GM19351 (cell line): ENCODE measurements around the gene OSBPL3.

Source experiments
- ATAC-seq: cut with Tn5 transposase; IDR thresholded peaks from one replicate; pipeline ENCODE4 v1.9.1; 2021; ENCODE audit warnings: mild to moderate bottlenecking, moderate library complexity; ENCODE audit not compliant: unreplicated experiment

OSBPL3 gene

GRCh38 chr7:24868741-24869140 is 111.2 kb downstream of the OSBPL3 start:
- no peak for ATAC-seq

GRCh38 chr7:24866004-24866615 is 113.9 kb downstream of the OSBPL3 start:
- no peak for ATAC-seq

GRCh38 chr7:24864214-24864817 is 115.7 kb downstream of the OSBPL3 start:
- no peak for ATAC-seq

DNA sequence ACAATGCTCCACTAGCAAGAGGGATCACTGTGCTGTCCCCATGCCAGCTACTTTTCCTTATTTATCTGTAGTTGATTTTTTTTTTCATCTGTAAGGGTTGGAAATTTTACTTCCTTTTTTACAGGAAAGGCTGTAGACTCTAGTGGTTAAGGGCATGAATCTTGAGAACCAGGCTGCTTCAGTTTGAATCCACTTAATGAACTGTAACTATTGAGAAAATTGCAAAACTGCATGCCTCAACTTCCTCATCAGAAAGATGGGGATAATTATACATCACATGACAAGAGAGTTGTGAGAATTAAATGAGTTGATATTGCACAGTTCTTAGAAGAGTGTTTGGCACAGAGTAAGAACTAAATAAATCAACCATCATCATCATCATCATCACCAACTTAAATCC is 116.4 kb downstream of the OSBPL3 start:
- ATAC-seq, result no peak

GRCh38 chr7:24862461-24862860 is 117.5 kb downstream of the OSBPL3 start:
- ATAC-seq, result no peak

GRCh38 chr7:24861336-24861735 is 118.6 kb downstream of the OSBPL3 start:
- no peak for ATAC-seq

DNA sequence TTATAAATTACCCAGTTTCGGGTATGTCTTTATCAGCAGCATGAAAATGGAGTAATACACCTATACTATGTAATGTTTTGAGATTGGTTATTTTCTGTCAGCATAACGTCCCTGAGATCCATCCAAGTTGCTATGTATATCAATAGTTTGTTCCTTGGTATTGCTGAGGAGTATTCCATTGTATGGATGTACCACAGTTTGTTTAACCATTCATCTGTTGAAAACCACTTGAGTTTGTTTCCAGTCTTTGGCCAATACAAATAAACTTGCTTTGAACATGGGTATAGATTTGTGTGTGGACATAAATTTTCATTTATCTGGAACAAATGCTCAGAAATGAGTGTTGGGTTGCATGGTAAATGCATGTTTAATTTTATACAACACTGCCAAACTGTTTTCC is 119.4 kb downstream of the OSBPL3 start:
- no peak for ATAC-seq

DNA sequence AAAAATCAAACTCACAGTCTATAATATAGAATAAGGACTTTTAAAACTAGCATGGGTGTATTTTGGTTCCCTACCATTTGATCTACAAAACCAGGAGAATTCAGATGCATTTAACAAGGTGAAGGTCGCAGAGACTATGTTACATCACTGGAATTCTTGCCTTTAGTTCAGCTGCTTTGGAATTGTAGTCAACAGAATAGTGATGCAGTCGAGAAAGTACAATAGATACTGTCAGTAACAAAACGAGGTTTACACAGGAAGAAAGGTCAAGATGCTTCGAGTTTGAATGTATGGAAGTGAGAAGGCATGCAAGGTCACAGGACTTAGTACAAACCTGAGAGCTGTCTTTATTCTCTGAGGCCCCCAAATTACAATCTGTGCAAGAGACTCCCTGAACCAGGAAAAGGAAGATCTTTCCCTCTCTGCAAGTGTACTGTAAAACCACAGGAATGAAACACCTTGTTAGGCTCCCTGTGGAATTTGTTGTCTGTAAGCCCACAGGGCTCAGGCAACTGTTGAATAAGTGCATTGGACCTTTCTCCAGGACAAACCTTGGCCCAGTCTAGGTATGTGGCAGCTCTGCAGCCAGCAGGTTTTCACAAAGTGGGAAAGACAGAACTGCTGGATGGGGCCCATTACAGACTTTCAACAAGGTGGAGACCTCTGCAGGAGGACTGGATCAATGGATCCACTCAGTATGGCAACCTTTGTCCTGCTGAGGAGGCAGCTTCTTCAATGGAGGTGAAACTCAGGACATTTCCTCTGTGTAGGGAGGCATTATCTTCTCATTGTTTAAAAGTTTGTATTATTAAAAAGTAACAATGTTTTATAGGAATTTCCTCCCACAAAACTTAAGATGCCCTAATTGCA is 121.6 kb downstream of the OSBPL3 start:
- no peak for ATAC-seq

DNA sequence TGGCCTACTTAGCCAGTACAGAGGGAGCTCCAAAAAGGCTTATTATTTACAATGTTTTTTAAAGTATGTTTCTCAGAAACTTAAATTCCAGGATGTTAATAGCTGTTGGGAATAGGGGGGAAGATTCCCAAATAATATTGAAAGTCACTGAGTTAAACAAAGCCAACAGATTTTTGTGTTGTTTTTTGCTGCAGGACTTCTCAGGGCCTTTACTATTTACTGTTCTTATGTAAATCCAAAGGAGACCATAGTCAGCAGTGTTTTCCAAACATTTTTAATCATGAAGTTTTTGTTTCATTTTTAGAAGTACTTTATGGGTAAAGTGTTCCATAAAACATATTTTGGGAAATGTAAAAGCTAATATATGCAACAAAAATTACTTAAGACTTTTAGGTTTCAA is 122.4 kb downstream of the OSBPL3 start:
- ATAC-seq, result no peak

DNA sequence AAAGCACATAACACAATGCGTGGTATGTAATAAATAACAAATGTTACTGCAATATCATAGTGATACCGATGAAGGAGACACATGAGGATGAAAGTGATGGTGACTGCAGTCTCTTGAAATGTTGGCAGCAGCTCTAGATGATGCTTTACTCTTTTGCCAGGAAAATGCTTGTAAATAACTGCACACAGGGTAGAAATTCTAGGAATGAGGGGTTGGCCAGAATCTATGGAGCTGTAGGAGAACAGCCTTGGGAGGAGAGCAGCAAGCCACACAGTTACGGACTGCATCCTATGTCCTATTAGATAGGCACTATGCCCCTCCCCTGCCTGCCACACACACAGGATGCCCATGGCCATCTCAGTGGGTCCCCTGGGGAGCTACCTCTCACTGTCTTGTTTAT is 125.1 kb downstream of the OSBPL3 start:
- ATAC-seq, result no peak

DNA sequence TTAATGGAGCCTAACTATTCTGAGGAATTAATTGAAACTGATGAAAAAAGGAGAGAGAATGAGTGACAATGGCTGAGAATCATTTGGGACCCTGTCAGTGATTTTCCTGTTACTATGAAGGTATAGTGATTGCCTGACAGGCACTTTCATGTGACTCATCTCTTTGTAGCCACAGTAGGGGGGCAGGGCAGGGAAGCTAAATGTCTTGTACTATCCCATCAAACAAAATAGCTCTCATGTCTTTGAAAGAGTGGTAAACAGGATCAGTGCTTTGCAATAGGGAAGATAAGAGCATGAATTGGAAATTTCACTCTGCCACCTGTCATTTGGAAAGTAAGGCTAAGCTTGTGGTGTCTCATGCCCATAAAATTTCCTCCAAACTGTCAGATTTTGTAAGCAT is 128.2 kb downstream of the OSBPL3 start:
- no peak for ATAC-seq

DNA sequence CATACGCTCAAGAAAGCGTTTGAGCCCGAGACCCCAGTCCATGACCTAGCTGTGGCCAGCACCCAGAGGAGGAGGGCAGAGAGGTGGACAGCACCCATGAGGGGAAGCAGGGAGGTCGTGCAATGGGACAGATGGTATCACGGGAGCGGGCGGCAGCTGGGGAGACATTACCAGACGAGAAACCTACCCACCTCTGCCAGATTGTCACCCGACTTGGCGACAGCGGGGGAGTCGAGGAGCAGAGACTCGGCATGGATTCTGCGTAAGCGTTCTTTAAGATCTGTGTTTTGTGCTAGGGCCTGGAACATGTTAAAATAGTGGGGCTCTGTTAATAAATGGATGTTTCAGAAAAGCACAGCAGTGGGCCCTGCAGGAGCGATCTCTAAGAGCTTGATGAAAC is 131.1 kb downstream of the OSBPL3 start:
- no peak for ATAC-seq

DNA sequence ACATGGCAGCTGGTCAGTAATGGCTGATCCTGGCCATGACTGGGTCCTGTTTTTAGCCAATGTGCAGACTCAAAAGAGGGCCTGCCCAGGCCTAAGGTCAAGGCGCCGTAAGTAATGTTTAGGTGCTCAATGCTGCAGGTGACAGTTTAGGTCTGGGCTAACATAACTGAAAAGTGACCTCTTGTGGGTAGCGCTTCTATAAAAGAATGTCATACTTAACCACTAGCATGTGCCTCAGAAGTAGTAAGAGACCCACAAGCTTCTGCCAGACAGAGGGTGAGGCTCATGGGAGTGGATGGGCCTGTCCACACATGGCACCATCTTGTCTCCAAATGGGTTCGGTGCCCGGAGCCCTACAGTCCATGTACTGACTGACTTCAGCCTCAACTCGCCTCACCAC is 132.2 kb downstream of the OSBPL3 start:
- ATAC-seq, result no peak

DNA sequence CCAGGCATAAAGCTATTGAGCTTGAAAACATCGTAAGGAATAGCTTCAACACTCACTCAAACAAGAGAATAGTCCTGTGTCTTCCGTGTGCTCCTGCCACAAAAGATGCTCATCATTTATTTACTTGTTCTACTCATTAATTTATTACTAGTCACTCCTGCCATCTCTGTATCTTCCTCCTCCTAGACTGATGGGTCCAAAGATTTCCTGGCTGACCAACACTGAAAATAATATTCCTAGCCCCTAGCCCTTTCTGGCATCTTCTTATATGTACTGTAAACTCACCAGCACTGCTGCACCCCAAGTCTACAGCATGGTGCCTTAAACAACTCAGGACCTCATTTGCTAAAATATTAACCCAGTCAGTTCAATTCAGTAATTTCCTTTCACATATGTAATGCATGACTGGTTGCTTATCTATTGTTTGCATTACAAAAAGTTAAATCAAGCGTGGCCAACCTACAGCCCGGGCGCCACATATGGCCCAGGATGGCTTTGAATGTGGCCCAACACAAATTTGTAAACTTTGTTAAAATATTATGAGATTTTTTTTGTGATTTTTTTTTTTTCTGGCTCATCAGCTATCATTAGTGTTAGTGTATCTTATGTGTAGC is 136.1 kb downstream of the OSBPL3 start:
- ATAC-seq, result no peak

- peak; percentile 75 for ATAC-seq
Measured at GRCh38 chr7:24842449-24843241, 137.3 kb downstream of the OSBPL3 start.

DNA sequence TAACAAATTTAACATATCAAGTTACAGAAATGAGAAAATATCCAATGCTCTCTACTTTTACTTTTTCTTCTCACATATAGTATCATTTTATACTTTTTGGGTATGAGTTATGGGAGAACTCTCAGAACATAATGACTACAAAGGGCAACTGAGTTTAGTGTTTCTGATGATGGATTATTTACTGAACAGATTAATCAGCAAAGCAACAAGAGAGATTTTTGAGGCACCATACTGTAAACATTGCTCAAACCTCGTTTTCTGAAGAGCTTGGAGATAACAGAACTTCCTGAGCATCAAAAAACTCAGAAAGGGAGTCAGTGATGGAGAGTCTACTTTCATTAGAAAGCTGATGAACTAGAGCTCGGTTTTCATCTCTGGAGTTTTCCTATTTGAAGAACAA is 137.9 kb downstream of the OSBPL3 start:
- no peak for ATAC-seq

GRCh38 chr7:24840563-24840962 is 139.4 kb downstream of the OSBPL3 start:
- ATAC-seq, result no peak

DNA sequence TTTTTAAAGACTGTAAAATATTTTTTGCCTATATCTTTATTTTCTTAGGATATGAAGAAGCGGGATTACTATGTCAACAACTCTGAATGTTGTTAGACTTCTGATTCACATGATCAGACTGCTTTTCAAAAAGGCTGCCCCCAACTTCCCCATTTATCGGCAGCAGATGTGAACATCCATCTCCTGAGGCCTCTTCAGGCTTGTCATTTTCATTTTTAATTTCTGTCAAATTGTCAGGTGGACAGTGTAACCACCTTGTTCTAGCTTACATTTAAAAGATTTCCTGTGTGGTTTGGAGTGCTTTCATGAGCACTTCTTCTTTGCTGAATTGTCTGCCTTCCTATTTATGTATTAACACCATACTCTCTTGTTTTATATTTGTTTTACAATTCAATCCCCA is 143.9 kb downstream of the OSBPL3 start:
- peak; percentile 80 for ATAC-seq

- ATAC-seq, result no peak
Measured at GRCh38 chr7:24835643-24836042, 144.3 kb downstream of the OSBPL3 start.

- ATAC-seq, result peak; percentile 53
Measured at GRCh38 chr7:24834128-24834798, 145.7 kb downstream of the OSBPL3 start.
